ENCODE data around the gene OSBPL8. TPM values are rescaled to one million over a fixed set of nuclear protein-coding genes. Genes with fewer than 3 reads are reported as not detected.
A peak's percentile ranks its signal among the peaks of the same experiment; 100 is the strongest.

Gene OSBPL8
- total and polyA plus RNA-seq, 9 of the 15 experiments (the other 6 are each of a cell fraction or from before 2014, with no cell fraction given) = 17.4 to 82.7 (median 42.8) TPM

GRCh38 chr12:76348079-76348901, 211.3 kb downstream of the OSBPL8 start, which contains the start of gene BBS10 (continued):
- TF ChIP-seq CHD7 (IDR thresholded peaks at IDR 0.05; ENCODE audit: low read depth, low read length) (no peak), PURB (CRISPR knock-in tag; IDR thresholded peaks at IDR 0.05; ENCODE audit: low read depth) (no peak), ETV6 (IDR thresholded peaks at IDR 0.05; ENCODE audit: borderline replicate concordance in 1 of 2, low read depth in 2 of 2, low read length in 1 of 2) (no peak), ETV6 (CRISPR knock-in tag; IDR thresholded peaks at IDR 0.05; ENCODE audit: borderline replicate concordance) (no peak), ETV5 (CRISPR knock-in tag; IDR thresholded peaks at IDR 0.05; ENCODE audit: low read depth) (peak; percentile 66; the same call in 1 of the 2 replicates), TRIM25 (IDR thresholded peaks at IDR 0.05; ENCODE audit: borderline replicate concordance) (no peak), MTA2 (IDR thresholded peaks at IDR 0.05; ENCODE audit: low read depth) (no peak), RUNX1 (IDR thresholded peaks at IDR 0.05; ENCODE audit: low read depth) (0 out of 2 replicates have a peak, but pooled peaks have one; percentile 17), VEZF1 (CRISPR knock-in tag; IDR thresholded peaks at IDR 0.05) (peak; percentile 53; the same call in 1 of the 2 replicates), RBM25 (IDR thresholded peaks at IDR 0.05; ENCODE audit: low read depth, low read length, severe bottlenecking) (peak; percentile 13)
